MM.1S (cell line): ENCODE data around the gene PLBD1.

Source experiments
- CTCF ChIP-seq: fragments of 300-600 bp; sonication (generic); IDR thresholded peaks from 2 replicates; pipeline ENCODE4 v1.5.1; 2016; ENCODE audit warnings: antibody characterized with exemption, low read length, mixed read lengths
- EZH2phosphoT487 ChIP-seq: fragments of 300-600 bp; sonication (generic); IDR thresholded peaks from 2 replicates; pipeline ENCODE4 v1.6.1; 2018; ENCODE audit warnings: antibody characterized with exemption, low read length

- TF ChIP-seq CTCF (peak; percentile 16), EZH2phosphoT487 (no peak)
Measured at GRCh38 chr12:14514154-14514842, 53.4 kb downstream of the PLBD1 start.
